MM.1S (cell line): Measurements from ENCODE around the gene HOXB2.

ENCODE experiments used
- DNase-seq: peaks from one replicate; pipeline ENCODE4 v3.0.0-alpha.2; 2015
- H2AFZ ChIP-seq: fragments of 300-600 bp; sonication (generic); 2 replicates; pipeline ENCODE4 v1.6.0; 2016; ENCODE audit warnings: antibody characterized with exemption, low read length
- H3F3A ChIP-seq: fragments of 300-600 bp; sonication (generic); 2 replicates; pipeline ENCODE4 v1.6.1; 2016; ENCODE audit warnings: mild to moderate bottlenecking, antibody characterized with exemption, low read length, moderate library complexity, mixed read lengths; ENCODE audit not compliant: insufficient read depth
- H3K27ac ChIP-seq: fragments of 300-600 bp; sonication (generic); 2 replicates; pipeline ENCODE4 v1.5.1; 2016; ENCODE audit warnings: mild to moderate bottlenecking, low read length
- H3K27me3 ChIP-seq: fragments of 300-600 bp; sonication (generic); replicated peaks from 2 replicates; pipeline ENCODE4 v1.6.0; 2016; ENCODE audit warnings: low read length; ENCODE audit not compliant: insufficient read depth
- H3K36me3 ChIP-seq: fragments of 300-600 bp; sonication (generic); replicated peaks from 2 replicates; pipeline ENCODE4 v1.6.1; 2016; ENCODE audit warnings: mild to moderate bottlenecking, low read length, mixed read lengths; ENCODE audit not compliant: insufficient read depth
- H3K4me1 ChIP-seq: fragments of 300-600 bp; sonication (generic); 2 replicates; pipeline ENCODE4 v1.6.1; 2016; ENCODE audit warnings: low read length, mixed read lengths
- H3K4me2 ChIP-seq: fragments of 300-600 bp; sonication (generic); 2 replicates; pipeline ENCODE4 v1.6.0; 2016; ENCODE audit warnings: low read depth, low read length
- H3K4me3 ChIP-seq: fragments of 300-600 bp; sonication (generic); 2 replicates; pipeline ENCODE4 v1.5.1; 2016; ENCODE audit warnings: low read length, mixed read lengths
- H3K79me2 ChIP-seq: fragments of 300-600 bp; sonication (generic); 2 replicates; pipeline ENCODE4 v1.6.1; 2016; ENCODE audit warnings: mixed run types, low read length, mixed read lengths
- H3K9ac ChIP-seq: fragments of 300-600 bp; sonication (generic); 2 replicates; pipeline ENCODE4 v1.6.1; 2016; ENCODE audit warnings: low read length, mixed read lengths
- H3K9me2 ChIP-seq: fragments of 300-600 bp; sonication (generic); replicated peaks from 2 replicates; pipeline ENCODE4 v1.6.1; 2016; ENCODE audit warnings: mild to moderate bottlenecking, low read length, mixed read lengths; ENCODE audit not compliant: insufficient read depth
- H3K9me3 ChIP-seq: fragments of 300-600 bp; sonication (generic); replicated peaks from 2 replicates; pipeline ENCODE4 v1.6.1; 2016; ENCODE audit warnings: mild to moderate bottlenecking, low read length, mixed read lengths; ENCODE audit not compliant: insufficient read depth
- H4K20me1 ChIP-seq: fragments of 300-600 bp; sonication (generic); 2 replicates; pipeline ENCODE4 v1.6.1; 2016; ENCODE audit warnings: mild to moderate bottlenecking, low read length, moderate library complexity, mixed read lengths; ENCODE audit not compliant: insufficient read depth
- CTCF ChIP-seq: fragments of 300-600 bp; sonication (generic); IDR thresholded peaks from 2 replicates; pipeline ENCODE4 v1.5.1; 2016; ENCODE audit warnings: antibody characterized with exemption, low read length, mixed read lengths
- EZH2 ChIP-seq: fragments of 300-600 bp; sonication (generic); optimal IDR thresholded peaks from 2 replicates; pipeline ENCODE3; 2017; ENCODE audit warnings: low read depth, mild to moderate bottlenecking, antibody characterized with exemption, low read length, mixed read lengths
- EZH2phosphoT487 ChIP-seq: fragments of 300-600 bp; sonication (generic); IDR thresholded peaks from 2 replicates; pipeline ENCODE4 v1.6.1; 2018; ENCODE audit warnings: antibody characterized with exemption, low read length

The HOXB2 gene

GRCh38 chr17:48559122-48559839 is 14.4 kb upstream of the HOXB2 start:
- Histone ChIP-seq H4K20me1 (no peaks in the 10 kb centered on the region), H3F3A (no peaks in the 10 kb centered on the region), H3K27me3 (no peaks in the 10 kb centered on the region), H3K4me2 (no peak overlapping the region), H3K36me3 (no peaks in the 10 kb centered on the region), H3K9me2 (no peaks in the 10 kb centered on the region), H3K27ac (no peak overlapping the region), H3K4me3 (no peak overlapping the region), H3K9me3 (no peaks in the 10 kb centered on the region), H2AFZ (no peak overlapping the region), H3K4me1 (no peaks in the 10 kb centered on the region), H3K79me2 (no peaks in the 10 kb centered on the region), H3K9ac (no peak overlapping the region)
- DNase-seq = no peak
- TF ChIP-seq EZH2phosphoT487 = no peak
- no peak for TF ChIP-seq EZH2
- TF ChIP-seq CTCF = no peak

GRCh38 chr17:48558831-48559121 is 13.9 kb upstream of the HOXB2 start:
- Histone ChIP-seq H3K4me1 (no peaks in the 10 kb centered on the region), H3K9me3 (no peaks in the 10 kb centered on the region), H3K27ac (no peak overlapping the region), H3F3A (no peaks in the 10 kb centered on the region), H3K36me3 (no peaks in the 10 kb centered on the region), H2AFZ (no peak overlapping the region), H3K4me2 (no peak overlapping the region), H3K9ac (no peak overlapping the region), H3K79me2 (no peaks in the 10 kb centered on the region), H4K20me1 (no peaks in the 10 kb centered on the region), H3K4me3 (no peak overlapping the region), H3K27me3 (no peaks in the 10 kb centered on the region), H3K9me2 (no peaks in the 10 kb centered on the region)
- TF ChIP-seq CTCF = no peak
- TF ChIP-seq EZH2 = no peak
- TF ChIP-seq EZH2phosphoT487 = no peak
- DNase-seq = no peak

- Histone ChIP-seq H4K20me1 (no peaks in the 10 kb centered on the region), H3K4me3 (no peak overlapping the region), H3K27me3 (no peaks in the 10 kb centered on the region), H2AFZ (no peak overlapping the region), H3K9ac (no peak overlapping the region), H3K4me2 (no peak overlapping the region), H3K9me3 (no peaks in the 10 kb centered on the region), H3K79me2 (no peaks in the 10 kb centered on the region), H3K27ac (no peak overlapping the region), H3K36me3 (no peaks in the 10 kb centered on the region), H3F3A (no peaks in the 10 kb centered on the region), H3K4me1 (no peaks in the 10 kb centered on the region), H3K9me2 (no peaks in the 10 kb centered on the region)
- TF ChIP-seq CTCF = no peak
- TF ChIP-seq EZH2phosphoT487 = no peak
- TF ChIP-seq EZH2 = no peak
- no peak for DNase-seq
Measured at GRCh38 chr17:48558057-48558830, 13.3 kb upstream of the HOXB2 start.
